K562 (cell line): ENCODE measurements around the gene CFP. TPM values are rescaled to one million over a fixed set of nuclear protein-coding genes. Genes with fewer than 3 reads are reported as not detected.

Experiments
- ATAC-seq: fragments of 200-7000 bp; cut with Tn5 transposase; 3 replicates; pipeline ENCODE4 v1.9.1; 2020; ENCODE audit warnings: moderate library complexity
- BruUV-seq: library from RNA; stranded (reverse); fragments of 400-500 nt; replicated peaks from 2 replicates; lab custom pipeline; 2021; lab: Mats Ljungman, UMichigan
- CTCF ChIA-PET: fragments of 300-600 bp; formaldehyde crosslinking; extraction: SDS; loops from one replicate; lab custom pipeline; 2021; ENCODE audit warnings: low intra/inter-chr PET ratio; lab: Yijun Ruan, JAX
- POLR2A ChIA-PET: fragments of 300-600, 350-650 bp; sonication (Branson Sonifier 250); formaldehyde crosslinking; extraction: SDS; loops from one replicate; lab custom pipeline; 2021; ENCODE audit warnings: antibody characterized with exemption, inconsistent platforms; lab: Yijun Ruan, JAX
- DNase-seq, 4 experiments: peaks; one replicate each; pipeline versions ENCODE4 v3.0.0 to v3.0.0-alpha.2; 2011 to 2018; ENCODE audit warnings: low spot score in 3 of 4, mixed read lengths in 3 of 4; ENCODE audit errors: extremely low read depth in 1 of 4
- FAIRE-seq: peaks from 2 replicates; lab custom pipeline; 2011; peaks lifted over from hg19 to GRCh38; lab: Jason Lieb, UNC
- H2AFZ ChIP-seq: 2 replicates; pipeline ENCODE4 v1.6.0; 2011; ENCODE audit warnings: low read depth, low read length, control low read depth, inconsistent platforms
- H3K27ac ChIP-seq: fragments of 200-600 bp; 3 replicates; pipeline ENCODE4 v1.8.0; 2011; ENCODE audit warnings: low read depth, mild to moderate bottlenecking, control low read depth, inconsistent platforms, low read length, moderate library complexity, mixed read lengths; ENCODE audit errors: extremely low read depth
- H3K27me3 ChIP-seq, 2 experiments: fragments of 300-600 bp in 1 of 2; 2 replicates in 1 of 2; 3 replicates in 1 of 2; pipeline versions ENCODE4 v1.6.0 to v1.8.0; 2011; ENCODE audit warnings: inconsistent platforms in 2 of 2, low read length in 2 of 2, mild to moderate bottlenecking in 1 of 2, mixed read lengths in 1 of 2, moderate library complexity in 1 of 2; ENCODE audit not compliant: control insufficient read depth in 2 of 2, insufficient read depth in 2 of 2
- H3K36me3 ChIP-seq: fragments of 300-600 bp; 3 replicates; pipeline ENCODE4 v1.8.0; 2011; ENCODE audit warnings: mild to moderate bottlenecking, low read length, inconsistent platforms; ENCODE audit not compliant: control insufficient read depth, insufficient read depth
- H3K4me1 ChIP-seq, 2 experiments: fragments of 200-600 bp in 1 of 2; replicated peaks in 1 of 2; 2 replicates in 1 of 2; 3 replicates in 1 of 2; pipeline versions ENCODE4 v1.5.1 to v1.8.0; 2011; ENCODE audit warnings: inconsistent platforms in 2 of 2, low read length in 2 of 2, mild to moderate bottlenecking in 1 of 2, mixed read lengths in 1 of 2, moderate library complexity in 1 of 2; ENCODE audit not compliant: control insufficient read depth in 2 of 2, insufficient read depth in 2 of 2
- H3K4me2 ChIP-seq: 2 replicates; pipeline ENCODE4 v1.6.1; 2011; ENCODE audit warnings: low read length, control low read depth, inconsistent platforms, mixed read lengths; ENCODE audit not compliant: insufficient read depth
- H3K4me3 ChIP-seq: fragments of 200-600 bp; sonication (generic), shearing (Covaris generic); 2 replicates; pipeline ENCODE4 v1.5.1; 2016; ENCODE audit warnings: control low read depth, inconsistent platforms
- H3K79me2 ChIP-seq: fragments of 200-600 bp; 3 replicates; pipeline ENCODE4 v1.8.0; 2011; ENCODE audit warnings: low read length, inconsistent platforms; ENCODE audit not compliant: control insufficient read depth, insufficient read depth
- H3K9ac ChIP-seq, 2 experiments: 2 replicates each; pipeline versions ENCODE4 v1.6.0 to v1.6.1; 2011; ENCODE audit warnings: low read depth in 2 of 2, low read length in 2 of 2, control low read depth in 1 of 2, inconsistent platforms in 1 of 2, mild to moderate bottlenecking in 1 of 2, mixed read lengths in 1 of 2; ENCODE audit not compliant: insufficient read depth in 1 of 2
- H3K9me1 ChIP-seq: one replicate; pipeline ENCODE4 v1.6.0; 2011; ENCODE audit warnings: inconsistent platforms, mild to moderate bottlenecking, low read length, moderate library complexity; ENCODE audit not compliant: control insufficient read depth, insufficient read depth
- H3K9me3 ChIP-seq: replicated peaks from 2 replicates; pipeline ENCODE4 v1.5.1; 2011; ENCODE audit warnings: low read depth, low read length, inconsistent platforms; ENCODE audit not compliant: control insufficient read depth, insufficient read depth
- H4K20me1 ChIP-seq: replicated peaks from 2 replicates; pipeline ENCODE4 v1.6.1; 2011; ENCODE audit warnings: low read length, inconsistent platforms, mixed read lengths; ENCODE audit not compliant: control insufficient read depth, insufficient read depth
- HDAC3 ChIP-seq: fragments of 450-650 bp; IDR thresholded peaks from 2 replicates; pipeline ENCODE4 v1.6.1; 2018; ENCODE audit warnings: borderline replicate concordance, mild to moderate bottlenecking, moderate library complexity; ENCODE audit not compliant: partially characterized antibody
- HES1 ChIP-seq: fragments of 450-650 bp; IDR thresholded peaks from 2 replicates; pipeline ENCODE4 v1.6.1; 2016; ENCODE audit warnings: low read depth, mild to moderate bottlenecking, moderate library complexity
- KLF1 ChIP-seq: fragments of 450-650 bp; IDR thresholded peaks from 2 replicates; pipeline ENCODE4 v1.6.1; 2016; ENCODE audit warnings: missing genetic modification characterization, missing compliant biosample characterization
- NRF1 ChIP-seq, 2 experiments: fragments of 450-650 bp; IDR thresholded peaks in 1 of 2; conservative IDR thresholded peaks in 1 of 2; 2 replicates each; pipeline ENCODE4 v1.6.1; 2014; ENCODE audit warnings: mild to moderate bottlenecking in 2 of 2
- NUFIP1 ChIP-seq: fragments of 450-650 bp; IDR thresholded peaks from 2 replicates; pipeline ENCODE4 v1.6.1; 2018; ENCODE audit not compliant: partially characterized antibody
- PKNOX1 ChIP-seq: fragments of 450-650 bp; IDR thresholded peaks from 2 replicates; pipeline ENCODE4 v1.6.1; 2016
- POLR2A ChIP-seq: fragments of 450-650 bp; conservative IDR thresholded peaks from 2 replicates; pipeline ENCODE4 v1.6.1; 2016
- PTBP1 ChIP-seq: fragments of 200-400 bp; formaldehyde crosslinking; IDR thresholded peaks from 2 replicates; pipeline ENCODE4 v1.6.1; 2017; ENCODE audit warnings: low read depth, low read length
- RAD21 ChIP-seq, 2 experiments: fragments of 250-450 bp in 1 of 2; fragments of 450-650 bp in 1 of 2; sonication (Bioruptor Pico) in 1 of 2; formaldehyde crosslinking in 1 of 2; IDR thresholded peaks in 1 of 2; conservative IDR thresholded peaks in 1 of 2; 2 replicates each; pipeline versions ENCODE4 v1.4.0 to v1.8.0; 2020 to 2022; ENCODE audit warnings: mild to moderate bottlenecking in 2 of 2, moderate library complexity in 1 of 2
- RAD51 ChIP-seq: fragments of 450-650 bp; IDR thresholded peaks from 2 replicates; pipeline ENCODE4 v1.7.1; 2016; ENCODE audit warnings: low read depth, mild to moderate bottlenecking, borderline replicate concordance
- SNIP1 ChIP-seq: fragments of 450-650 bp; IDR thresholded peaks from 2 replicates; pipeline ENCODE4 v1.7.1; 2017; ENCODE audit warnings: low read depth, mild to moderate bottlenecking
- ZNF23 ChIP-seq: fragments of 250-450 bp; sonication (Bioruptor Pico); IDR thresholded peaks from 2 replicates; pipeline ENCODE4 v1.4.0; 2020; ENCODE audit warnings: mild to moderate bottlenecking
- ZNF24 ChIP-seq: fragments of 450-650 bp; IDR thresholded peaks from 2 replicates; pipeline ENCODE4 v1.6.1; 2016
- ZNF444 ChIP-seq: fragments of 250-450 bp; sonication (Bioruptor Pico); IDR thresholded peaks from 2 replicates; pipeline ENCODE4 v1.4.0; 2020; ENCODE audit warnings: mild to moderate bottlenecking, moderate library complexity
- ZNF583 ChIP-seq: fragments of 250-450 bp; sonication (Bioruptor Pico); IDR thresholded peaks from 2 replicates; pipeline ENCODE4 v1.4.0; 2020
- WGBS: fragments of 100-300 bp; shearing (Covaris generic); methylation state at CpG from one replicate; pipeline ENCODE4 v1.1.6; 2016; ENCODE audit warnings: low coverage, mixed read lengths; ENCODE audit not compliant: insufficient coverage; ENCODE audit errors: missing lambda C conversion rate; 5-methylcytosine and 5-hydroxymethylcytosine counted together
- in situ Hi-C: fragments of 300-500 bp; cut with MboI; formaldehyde crosslinking; loops from 4 replicates; pipeline ENCODE4 v1.15.0; 2018; ENCODE audit warnings: inconsistent platforms, mixed read lengths
- intact Hi-C: fragments of 100-400 bp; cut with micrococcal nuclease; formaldehyde crosslinking; loops from 2 replicates; pipeline ENCODE4 v1.14.2; 2022
- polyA plus RNA-seq, 8 experiments: library from polyadenylated mRNA; depleted of rRNA in 4 of 8; stranded (reverse) in 5 of 8; unstranded in 3 of 8; fragments of >200 nt; fragmentation: Nextera tagmentation in 2 of 8; fragmentation: Illumina TruSeq in 1 of 8; extraction: Ambion mirVana in 2 of 8; extraction: Trizol in 1 of 8; gene quantifications; 2 replicates each; pipeline versions ENCODE4 v1.2.1 to v1.2.3, GENCODE V29; 2011 to 2014; ENCODE audit warnings: inconsistent platforms in 1 of 8, missing spikeins in 1 of 8
- total RNA-seq, 7 experiments: library from RNA; depleted of rRNA in 6 of 7; stranded (reverse); fragments of >200 nt in 6 of 7; fragmentation: Illumina TruSeq in 2 of 7; extraction: Trizol in 2 of 7; gene quantifications; 2 replicates each; pipeline versions ENCODE4 v1.2.1 to v1.2.3, GENCODE V29; 2011 to 2021; ENCODE audit warnings: low replicate concordance in 1 of 7

The CFP gene
- total and polyA plus RNA-seq, 9 of the 15 experiments (the other 6 are each of a cell fraction or from before 2014, with no cell fraction given): 0.18 to 2.0 (median 0.55) TPM

- Histone ChIP-seq H2AFZ (no peak overlapping the region), H3K27ac (no peak overlapping the region), H3K79me2 (peaks cover 60% of the 10 kb centered on the region), H3K4me3 (peak overlapping the region; percentile 85; the same call in 1 of the 2 replicates), H3K36me3 (peaks cover 70% of the 10 kb centered on the region; the same call in 2 of the 3 replicates), H3K9ac (peak overlapping the region in 1 of 2 experiments; percentile 45; a peak in 1 of 4 replicates), H4K20me1 (no peaks in the 10 kb centered on the region), H3K4me1 (peaks cover 21 to 29% of the 10 kb centered on the region in 2 experiments; a peak in 4 of 5 replicates), H3K9me1 (peaks cover 5% of the 10 kb centered on the region), H3K4me2 (peak overlapping the region; percentile 93), H3K27me3 (no peaks in the 10 kb centered on the region), H3K9me3 (no peaks in the 10 kb centered on the region)
- intact Hi-C loops: loop anchor here (5.0 kb wide), 1 partner anchor 86 kb away; the partner anchor contains the start of gene ARAF
- no peak for TF ChIP-seq PKNOX1
- TF ChIP-seq POLR2A: no peak
- TF ChIP-seq ZNF24: no peak
- TF ChIP-seq RAD51: no peak
- TF ChIP-seq NUFIP1: no peak
- ATAC-seq (no peak), DNase-seq (no peak), FAIRE-seq (no peak)
- CTCF ChIA-PET: no interaction called here
- no TSS peak for BruUV-seq
- in situ Hi-C loops: no loop called here
- POLR2A ChIA-PET: no interaction called here
- 60% methylated on average over 2 of the region's 2 CpGs for WGBS
These were observed 18.6 kb upstream of the CFP start for GRCh38 chrX:47648376-47648775.

- Histone ChIP-seq H3K27ac (no peak overlapping the region), H3K79me2 (peaks cover 62% of the 10 kb centered on the region), H3K4me3 (no peak overlapping the region), H3K9me3 (no peaks in the 10 kb centered on the region), H3K4me1 (peaks cover 18 to 27% of the 10 kb centered on the region in 2 experiments; a peak in 4 of 5 replicates), H3K36me3 (peaks cover 66% of the 10 kb centered on the region; the same call in 2 of the 3 replicates), H2AFZ (no peak overlapping the region), H4K20me1 (no peaks in the 10 kb centered on the region), H3K27me3 (no peaks in the 10 kb centered on the region), H3K4me2 (no peak overlapping the region), H3K9me1 (peaks cover 5% of the 10 kb centered on the region), H3K9ac (peak overlapping the region in 1 of 2 experiments; percentile 8; a peak in 1 of 4 replicates)
- ChIA-PET CTCF (no interaction called here), POLR2A (no interaction called here)
- ATAC-seq: no peak
- WGBS: 88% methylated on average over 6 of the region's 6 CpGs
- intact Hi-C loops: loop anchor here (5.0 kb wide), 1 partner anchor 84 kb away; the partner anchor contains the start of gene ARAF
- DNase-seq: no peak
- in situ Hi-C loops: no loop called here
- BruUV-seq: TSS peak; percentile 9
- FAIRE-seq: no peak
- TF ChIP-seq SNIP1 (no peak), PTBP1 (no peak), NRF1 (conservative IDR thresholded peaks at IDR 0.05 in 1 of 2, IDR thresholded peaks at IDR 0.05 in 1 of 2) (no peak), KLF1 (no peak), ZNF23 (CRISPR knock-in tag) (no peak), HES1 (no peak), ZNF444 (no peak), ZNF583 (CRISPR knock-in tag) (no peak), RAD51 (no peak), HDAC3 (no peak), RAD21 (CRISPR knock-in tag; conservative IDR thresholded peaks at IDR 0.05 in 1 of 2, IDR thresholded peaks at IDR 0.05 in 1 of 2) (no peak)
These were observed 16.9 kb upstream of the CFP start for GRCh38 chrX:47646636-47647035.
